HepG2 (cell line): ENCODE measurements around the gene MEIS3.

Experiments used
- AHR ChIP-seq: IDR thresholded peaks from 2 replicates; pipeline ENCODE4 v1.6.1; 2018; ENCODE audit warnings: missing genetic modification reagents, missing compliant biosample characterization
- EZH2 ChIP-seq: conservative IDR thresholded peaks from 2 replicates; pipeline ENCODE4 v1.6.1; 2012; ENCODE audit warnings: mild to moderate bottlenecking, low read depth, low read length, moderate library complexity
- HDAC2 ChIP-seq: sonication (generic); formaldehyde crosslinking; IDR thresholded peaks from 2 replicates; pipeline ENCODE4 v1.4.0; 2020; ENCODE audit warnings: missing genetic modification reagents
- NFIC ChIP-seq: IDR thresholded peaks from 2 replicates; pipeline ENCODE4 v1.6.1; 2012; ENCODE audit warnings: mild to moderate bottlenecking, low read length, inconsistent platforms
- POLR2AphosphoS5 ChIP-seq: IDR thresholded peaks from 2 replicates; pipeline ENCODE4 v1.6.1; 2012; ENCODE audit warnings: low read depth, low read length
- ZNF263 ChIP-seq: sonication (generic); formaldehyde crosslinking; IDR thresholded peaks from 2 replicates; pipeline ENCODE4 v1.4.0; 2020; ENCODE audit warnings: missing genetic modification reagents
- ZNF343 ChIP-seq: sonication (generic); formaldehyde crosslinking; IDR thresholded peaks from 2 replicates; pipeline ENCODE4 v1.4.0; 2020; ENCODE audit warnings: mild to moderate bottlenecking, missing genetic modification reagents
- TF ChIP-seq, protein P1 (sequence below): sonication (generic); formaldehyde crosslinking; IDR thresholded peaks from 2 replicates; pipeline ENCODE4 v1.5.0; 2020; ENCODE audit warnings: mild to moderate bottlenecking, missing genetic modification reagents, moderate library complexity
- TF ChIP-seq, protein P2 (sequence below): sonication (generic); formaldehyde crosslinking; IDR thresholded peaks from 2 replicates; pipeline ENCODE4 v1.4.0; 2020; ENCODE audit warnings: missing genetic modification reagents
- TF ChIP-seq, protein P3 (sequence below): sonication (generic); formaldehyde crosslinking; IDR thresholded peaks from 2 replicates; pipeline ENCODE4 v1.5.1; 2020; ENCODE audit warnings: mild to moderate bottlenecking, missing genetic modification reagents
- TF ChIP-seq, protein P4 (sequence below): sonication (generic); formaldehyde crosslinking; IDR thresholded peaks from 2 replicates; pipeline ENCODE4 v1.4.0; 2020; ENCODE audit warnings: missing genetic modification reagents, borderline replicate concordance
- TF ChIP-seq, protein P5 (sequence below): sonication (generic); formaldehyde crosslinking; IDR thresholded peaks from 2 replicates; pipeline ENCODE4 v1.5.0; 2020; ENCODE audit warnings: missing genetic modification reagents
- TF ChIP-seq, protein P6 (sequence below): sonication (generic); formaldehyde crosslinking; IDR thresholded peaks from 2 replicates; pipeline ENCODE4 v1.4.0; 2020; ENCODE audit warnings: missing genetic modification reagents

DNA sequence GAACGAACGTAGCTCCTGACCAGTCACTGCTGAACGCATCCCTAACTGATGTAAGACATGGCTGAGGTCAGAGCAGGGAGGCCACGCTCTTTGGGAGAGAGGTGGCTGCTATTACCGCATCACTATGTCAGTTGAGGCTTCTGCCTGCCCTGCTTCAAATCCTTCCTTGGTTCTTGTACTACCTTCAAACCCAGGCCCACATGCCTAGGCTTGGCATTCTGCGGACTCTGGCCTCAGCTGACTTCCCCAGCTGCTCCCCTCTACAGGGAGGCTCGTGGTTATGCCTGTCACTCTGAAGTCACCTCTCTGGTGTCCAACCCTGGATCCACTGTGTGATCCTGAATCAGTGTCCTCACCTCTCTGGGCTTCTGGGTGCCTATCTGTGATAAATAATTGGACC lies 14.8 kb upstream of the MEIS3 start:
- TF ChIP-seq AHR (CRISPR knock-in tag) (no peak), ZNF343 (CRISPR knock-in tag) (no peak), HDAC2 (CRISPR knock-in tag) (no peak), ZNF263 (no peak), NFIC (no peak), POLR2AphosphoS5 (no peak), EZH2 (no peak)
- TF ChIP-seq, protein P1, sequence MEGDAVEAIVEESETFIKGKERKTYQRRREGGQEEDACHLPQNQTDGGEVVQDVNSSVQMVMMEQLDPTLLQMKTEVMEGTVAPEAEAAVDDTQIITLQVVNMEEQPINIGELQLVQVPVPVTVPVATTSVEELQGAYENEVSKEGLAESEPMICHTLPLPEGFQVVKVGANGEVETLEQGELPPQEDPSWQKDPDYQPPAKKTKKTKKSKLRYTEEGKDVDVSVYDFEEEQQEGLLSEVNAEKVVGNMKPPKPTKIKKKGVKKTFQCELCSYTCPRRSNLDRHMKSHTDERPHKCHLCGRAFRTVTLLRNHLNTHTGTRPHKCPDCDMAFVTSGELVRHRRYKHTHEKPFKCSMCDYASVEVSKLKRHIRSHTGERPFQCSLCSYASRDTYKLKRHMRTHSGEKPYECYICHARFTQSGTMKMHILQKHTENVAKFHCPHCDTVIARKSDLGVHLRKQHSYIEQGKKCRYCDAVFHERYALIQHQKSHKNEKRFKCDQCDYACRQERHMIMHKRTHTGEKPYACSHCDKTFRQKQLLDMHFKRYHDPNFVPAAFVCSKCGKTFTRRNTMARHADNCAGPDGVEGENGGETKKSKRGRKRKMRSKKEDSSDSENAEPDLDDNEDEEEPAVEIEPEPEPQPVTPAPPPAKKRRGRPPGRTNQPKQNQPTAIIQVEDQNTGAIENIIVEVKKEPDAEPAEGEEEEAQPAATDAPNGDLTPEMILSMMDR (CRISPR knock-in tag), result no peak
- TF ChIP-seq, protein P2, sequence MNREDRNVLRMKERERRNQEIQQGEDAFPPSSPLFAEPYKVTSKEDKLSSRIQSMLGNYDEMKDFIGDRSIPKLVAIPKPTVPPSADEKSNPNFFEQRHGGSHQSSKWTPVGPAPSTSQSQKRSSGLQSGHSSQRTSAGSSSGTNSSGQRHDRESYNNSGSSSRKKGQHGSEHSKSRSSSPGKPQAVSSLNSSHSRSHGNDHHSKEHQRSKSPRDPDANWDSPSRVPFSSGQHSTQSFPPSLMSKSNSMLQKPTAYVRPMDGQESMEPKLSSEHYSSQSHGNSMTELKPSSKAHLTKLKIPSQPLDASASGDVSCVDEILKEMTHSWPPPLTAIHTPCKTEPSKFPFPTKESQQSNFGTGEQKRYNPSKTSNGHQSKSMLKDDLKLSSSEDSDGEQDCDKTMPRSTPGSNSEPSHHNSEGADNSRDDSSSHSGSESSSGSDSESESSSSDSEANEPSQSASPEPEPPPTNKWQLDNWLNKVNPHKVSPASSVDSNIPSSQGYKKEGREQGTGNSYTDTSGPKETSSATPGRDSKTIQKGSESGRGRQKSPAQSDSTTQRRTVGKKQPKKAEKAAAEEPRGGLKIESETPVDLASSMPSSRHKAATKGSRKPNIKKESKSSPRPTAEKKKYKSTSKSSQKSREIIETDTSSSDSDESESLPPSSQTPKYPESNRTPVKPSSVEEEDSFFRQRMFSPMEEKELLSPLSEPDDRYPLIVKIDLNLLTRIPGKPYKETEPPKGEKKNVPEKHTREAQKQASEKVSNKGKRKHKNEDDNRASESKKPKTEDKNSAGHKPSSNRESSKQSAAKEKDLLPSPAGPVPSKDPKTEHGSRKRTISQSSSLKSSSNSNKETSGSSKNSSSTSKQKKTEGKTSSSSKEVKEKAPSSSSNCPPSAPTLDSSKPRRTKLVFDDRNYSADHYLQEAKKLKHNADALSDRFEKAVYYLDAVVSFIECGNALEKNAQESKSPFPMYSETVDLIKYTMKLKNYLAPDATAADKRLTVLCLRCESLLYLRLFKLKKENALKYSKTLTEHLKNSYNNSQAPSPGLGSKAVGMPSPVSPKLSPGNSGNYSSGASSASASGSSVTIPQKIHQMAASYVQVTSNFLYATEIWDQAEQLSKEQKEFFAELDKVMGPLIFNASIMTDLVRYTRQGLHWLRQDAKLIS (CRISPR knock-in tag), result no peak
- TF ChIP-seq, protein P3, sequence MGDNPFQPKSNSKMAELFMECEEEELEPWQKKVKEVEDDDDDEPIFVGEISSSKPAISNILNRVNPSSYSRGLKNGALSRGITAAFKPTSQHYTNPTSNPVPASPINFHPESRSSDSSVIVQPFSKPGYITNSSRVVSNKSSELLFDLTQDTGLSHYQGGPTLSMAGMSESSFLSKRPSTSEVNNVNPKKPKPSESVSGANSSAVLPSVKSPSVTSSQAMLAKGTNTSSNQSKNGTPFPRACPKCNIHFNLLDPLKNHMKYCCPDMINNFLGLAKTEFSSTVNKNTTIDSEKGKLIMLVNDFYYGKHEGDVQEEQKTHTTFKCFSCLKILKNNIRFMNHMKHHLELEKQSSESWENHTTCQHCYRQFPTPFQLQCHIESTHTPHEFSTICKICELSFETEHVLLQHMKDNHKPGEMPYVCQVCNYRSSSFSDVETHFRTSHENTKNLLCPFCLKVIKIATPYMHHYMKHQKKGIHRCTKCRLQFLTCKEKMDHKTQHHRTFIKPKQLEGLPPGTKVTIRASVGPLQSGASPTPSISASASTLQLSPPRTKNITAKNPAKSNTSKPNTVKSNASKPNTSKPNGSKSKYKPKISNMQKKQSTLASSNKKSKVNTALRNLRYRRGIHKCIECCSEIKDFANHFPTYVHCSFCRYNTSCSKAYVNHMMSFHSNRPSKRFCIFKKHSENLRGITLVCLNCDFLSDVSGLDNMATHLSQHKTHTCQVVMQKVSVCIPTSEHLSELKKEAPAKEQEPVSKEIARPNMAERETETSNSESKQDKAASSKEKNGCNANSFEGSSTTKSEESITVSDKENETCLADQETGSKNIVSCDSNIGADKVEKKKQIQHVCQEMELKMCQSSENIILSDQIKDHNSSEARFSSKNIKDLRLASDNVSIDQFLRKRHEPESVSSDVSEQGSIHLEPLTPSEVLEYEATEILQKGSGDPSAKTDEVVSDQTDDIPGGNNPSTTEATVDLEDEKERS (CRISPR knock-in tag), result no peak
- TF ChIP-seq, protein P4, sequence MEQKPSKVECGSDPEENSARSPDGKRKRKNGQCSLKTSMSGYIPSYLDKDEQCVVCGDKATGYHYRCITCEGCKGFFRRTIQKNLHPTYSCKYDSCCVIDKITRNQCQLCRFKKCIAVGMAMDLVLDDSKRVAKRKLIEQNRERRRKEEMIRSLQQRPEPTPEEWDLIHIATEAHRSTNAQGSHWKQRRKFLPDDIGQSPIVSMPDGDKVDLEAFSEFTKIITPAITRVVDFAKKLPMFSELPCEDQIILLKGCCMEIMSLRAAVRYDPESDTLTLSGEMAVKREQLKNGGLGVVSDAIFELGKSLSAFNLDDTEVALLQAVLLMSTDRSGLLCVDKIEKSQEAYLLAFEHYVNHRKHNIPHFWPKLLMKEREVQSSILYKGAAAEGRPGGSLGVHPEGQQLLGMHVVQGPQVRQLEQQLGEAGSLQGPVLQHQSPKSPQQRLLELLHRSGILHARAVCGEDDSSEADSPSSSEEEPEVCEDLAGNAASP (CRISPR knock-in tag), result no peak
- TF ChIP-seq, protein P5, sequence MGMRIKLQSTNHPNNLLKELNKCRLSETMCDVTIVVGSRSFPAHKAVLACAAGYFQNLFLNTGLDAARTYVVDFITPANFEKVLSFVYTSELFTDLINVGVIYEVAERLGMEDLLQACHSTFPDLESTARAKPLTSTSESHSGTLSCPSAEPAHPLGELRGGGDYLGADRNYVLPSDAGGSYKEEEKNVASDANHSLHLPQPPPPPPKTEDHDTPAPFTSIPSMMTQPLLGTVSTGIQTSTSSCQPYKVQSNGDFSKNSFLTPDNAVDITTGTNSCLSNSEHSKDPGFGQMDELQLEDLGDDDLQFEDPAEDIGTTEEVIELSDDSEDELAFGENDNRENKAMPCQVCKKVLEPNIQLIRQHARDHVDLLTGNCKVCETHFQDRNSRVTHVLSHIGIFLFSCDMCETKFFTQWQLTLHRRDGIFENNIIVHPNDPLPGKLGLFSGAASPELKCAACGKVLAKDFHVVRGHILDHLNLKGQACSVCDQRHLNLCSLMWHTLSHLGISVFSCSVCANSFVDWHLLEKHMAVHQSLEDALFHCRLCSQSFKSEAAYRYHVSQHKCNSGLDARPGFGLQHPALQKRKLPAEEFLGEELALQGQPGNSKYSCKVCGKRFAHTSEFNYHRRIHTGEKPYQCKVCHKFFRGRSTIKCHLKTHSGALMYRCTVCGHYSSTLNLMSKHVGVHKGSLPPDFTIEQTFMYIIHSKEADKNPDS (CRISPR knock-in tag), result no peak
- TF ChIP-seq, protein P6, sequence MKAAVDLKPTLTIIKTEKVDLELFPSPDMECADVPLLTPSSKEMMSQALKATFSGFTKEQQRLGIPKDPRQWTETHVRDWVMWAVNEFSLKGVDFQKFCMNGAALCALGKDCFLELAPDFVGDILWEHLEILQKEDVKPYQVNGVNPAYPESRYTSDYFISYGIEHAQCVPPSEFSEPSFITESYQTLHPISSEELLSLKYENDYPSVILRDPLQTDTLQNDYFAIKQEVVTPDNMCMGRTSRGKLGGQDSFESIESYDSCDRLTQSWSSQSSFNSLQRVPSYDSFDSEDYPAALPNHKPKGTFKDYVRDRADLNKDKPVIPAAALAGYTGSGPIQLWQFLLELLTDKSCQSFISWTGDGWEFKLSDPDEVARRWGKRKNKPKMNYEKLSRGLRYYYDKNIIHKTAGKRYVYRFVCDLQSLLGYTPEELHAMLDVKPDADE (CRISPR knock-in tag), result no peak
